HG03432 (cell line): ENCODE data around the gene SRC.

Experiments
- ATAC-seq: cut with Tn5 transposase; IDR thresholded peaks from one replicate; pipeline ENCODE4 v1.9.1; 2021; ENCODE audit warnings: mild to moderate bottlenecking, moderate library complexity; ENCODE audit not compliant: unreplicated experiment

The SRC gene

DNA sequence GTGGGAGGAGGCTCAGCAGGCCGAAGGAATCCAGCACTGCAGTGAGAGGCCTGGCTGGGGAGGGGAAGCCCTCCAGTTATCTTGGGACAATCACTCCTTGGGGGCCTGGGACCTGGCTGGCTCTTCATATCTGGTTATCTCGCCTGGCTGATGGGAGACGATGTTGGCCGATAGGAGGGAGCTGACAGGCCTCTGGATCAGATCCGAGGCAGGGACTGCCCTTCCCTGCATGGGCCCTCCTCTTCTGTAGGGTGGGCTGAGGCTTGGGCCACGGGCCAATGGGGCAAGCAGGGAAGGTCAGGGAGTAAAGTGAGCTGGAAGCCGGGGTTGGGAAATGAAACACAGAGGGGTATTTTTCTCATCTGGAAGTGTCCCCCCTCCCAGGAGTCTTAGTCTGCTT lies 31.3 kb upstream of the SRC start:
- no peak for ATAC-seq

DNA sequence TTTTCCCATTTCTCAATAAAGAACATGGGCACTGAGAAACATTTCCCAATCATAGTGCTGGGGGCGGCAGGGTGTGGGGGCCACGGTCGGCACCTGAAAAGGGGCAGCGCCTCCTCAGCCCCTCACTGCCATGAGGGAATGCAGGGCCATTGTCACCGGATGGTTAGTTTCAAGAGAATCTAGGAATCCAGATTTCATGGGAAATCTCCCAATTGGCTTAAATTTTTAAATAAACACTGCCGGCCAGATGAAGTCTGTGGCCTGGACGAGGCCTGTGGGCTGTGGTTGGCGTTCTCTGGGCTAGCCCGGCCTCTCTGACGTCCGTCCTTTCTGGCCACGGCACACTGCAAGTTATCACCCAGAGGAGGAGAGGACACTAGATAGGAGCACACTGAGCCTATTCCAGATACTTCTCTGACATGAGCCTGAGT lies 30.9 kb upstream of the SRC start:
- ATAC-seq: no peak

DNA sequence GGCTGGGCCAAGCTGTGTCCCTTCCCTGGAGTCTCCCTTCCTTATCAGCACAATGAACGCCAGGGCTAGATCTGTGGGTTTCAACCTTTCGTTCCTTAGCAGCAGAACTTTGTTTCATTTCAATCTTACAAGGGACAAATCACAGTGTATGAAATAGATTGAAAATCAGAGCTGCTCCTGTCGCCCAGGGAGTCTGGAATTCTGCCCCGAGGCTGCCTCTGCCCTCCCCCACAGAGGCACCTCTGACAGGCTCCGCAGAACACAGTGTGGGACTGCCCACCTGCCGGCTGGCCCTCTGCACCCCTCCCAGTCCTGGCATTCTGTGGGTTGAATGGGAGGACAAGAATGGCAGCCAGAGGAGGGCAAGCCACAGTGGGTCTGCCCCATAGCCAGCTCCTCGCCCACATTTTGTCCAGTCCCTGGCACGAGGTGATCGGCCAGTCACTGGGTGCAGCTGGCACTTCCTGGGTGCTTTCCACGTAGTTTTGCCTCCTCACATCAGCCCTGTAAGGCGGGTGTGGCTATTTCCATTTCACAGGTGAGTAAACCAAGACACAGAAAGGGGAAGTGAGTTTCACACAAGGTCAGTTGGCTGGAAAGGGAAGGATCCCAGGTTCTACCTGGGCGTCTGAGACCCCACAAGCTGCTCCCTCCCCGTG lies 30.4 kb upstream of the SRC start:
- ATAC-seq: peak; percentile 52

DNA sequence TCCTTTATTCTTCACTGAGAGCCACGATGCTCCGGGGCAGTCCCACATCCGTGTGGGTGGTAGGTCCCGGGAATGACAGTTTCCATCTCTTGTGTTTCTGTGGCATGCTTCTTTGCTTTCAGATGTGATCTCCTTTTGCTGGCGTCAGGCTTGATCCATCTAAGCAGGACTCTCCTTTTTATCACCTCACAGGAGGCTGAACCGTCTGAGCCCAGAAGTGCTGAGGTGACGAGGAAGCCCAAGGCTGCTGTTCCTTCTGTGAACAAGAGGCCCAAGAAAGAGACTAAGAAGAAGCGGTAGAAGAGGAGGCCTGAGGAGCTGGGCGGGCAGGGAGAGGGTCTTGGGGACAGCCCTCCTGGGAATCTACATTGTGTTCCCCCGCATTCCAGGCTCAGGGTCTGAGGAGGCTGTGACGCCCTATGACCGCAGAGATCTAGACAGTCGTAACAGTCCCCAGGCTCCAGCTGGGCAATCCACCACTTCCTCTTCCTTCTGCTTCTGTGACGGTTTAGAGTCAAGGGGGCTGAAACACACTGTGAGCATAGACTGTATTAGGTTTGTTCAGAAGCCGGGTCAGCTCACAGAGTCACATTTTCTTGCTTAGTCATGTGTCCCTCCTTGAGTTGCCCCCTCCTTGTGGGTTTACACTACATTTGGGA lies 29.7 kb upstream of the SRC start:
- peak; percentile 72 for ATAC-seq

DNA sequence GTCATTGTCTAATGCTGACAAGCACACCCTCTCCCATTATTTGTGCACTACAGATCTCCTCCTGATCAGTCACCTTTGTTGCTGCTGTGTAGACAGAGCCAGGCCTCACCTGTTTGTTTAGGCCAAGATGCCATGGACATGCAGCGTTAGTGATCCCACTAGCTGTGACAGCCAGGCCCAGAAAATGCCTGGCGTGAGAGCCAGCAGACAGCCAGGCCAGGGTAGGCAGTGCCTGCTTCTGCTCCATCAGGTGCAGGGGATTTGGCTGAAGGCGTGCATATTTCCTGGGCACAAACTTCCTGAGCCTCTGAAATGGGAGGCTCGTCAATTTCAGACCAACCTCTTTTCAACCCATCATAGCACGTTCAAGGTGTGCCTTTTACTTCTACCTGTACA lies 29.2 kb upstream of the SRC start:
- ATAC-seq: peak; percentile 3

DNA sequence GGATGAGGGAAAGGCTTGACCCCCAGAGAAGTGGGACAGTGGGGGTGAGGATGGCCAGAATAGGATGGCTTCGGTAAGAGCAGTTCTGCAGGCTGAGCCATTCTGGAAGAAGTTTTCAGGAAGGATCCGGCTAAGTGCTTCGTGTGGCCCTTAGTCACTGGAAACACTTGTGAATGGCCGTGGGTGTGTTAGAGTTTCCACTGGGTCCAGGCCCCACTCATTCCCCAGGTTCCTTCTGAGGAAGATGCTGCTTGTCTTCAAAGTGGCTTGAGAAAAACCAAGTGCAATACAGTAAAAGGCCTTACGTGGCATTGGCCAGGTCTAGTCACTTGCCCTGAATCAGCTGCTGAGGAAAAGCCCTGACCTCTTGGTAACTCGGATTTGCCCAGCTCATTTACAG lies 28.6 kb upstream of the SRC start:
- no peak for ATAC-seq

DNA sequence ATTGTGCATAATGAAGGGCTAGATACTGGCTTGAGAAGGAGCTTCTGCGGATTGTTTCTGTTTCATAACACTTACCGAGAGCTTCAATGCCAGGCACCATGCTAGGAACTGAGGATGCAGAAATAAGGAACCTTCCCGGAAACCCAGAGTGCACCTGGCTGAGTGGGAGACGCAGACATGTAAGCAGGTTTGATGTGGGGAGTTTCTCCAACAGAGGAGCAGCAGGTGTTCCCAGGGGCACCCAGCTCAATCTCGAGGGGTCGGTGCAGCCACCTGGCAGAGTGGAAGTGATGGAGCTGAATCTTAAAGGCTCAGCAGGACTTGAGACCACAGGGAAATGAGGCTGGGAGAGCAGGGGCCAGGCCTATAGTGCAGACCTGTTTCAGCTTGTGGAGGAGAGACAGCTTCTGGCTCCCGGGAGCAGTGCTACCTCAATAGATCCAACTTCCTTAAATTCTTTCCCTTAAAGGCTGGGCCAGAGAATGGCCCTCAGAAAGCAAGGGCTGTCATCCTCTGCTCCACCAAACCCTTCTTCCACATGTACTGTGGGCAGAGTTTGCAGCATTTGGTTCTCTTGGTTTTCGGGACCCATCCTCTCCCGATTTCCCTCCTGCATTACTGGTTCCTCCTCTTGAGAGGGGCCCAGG lies 27.8 kb upstream of the SRC start:
- no peak for ATAC-seq

DNA sequence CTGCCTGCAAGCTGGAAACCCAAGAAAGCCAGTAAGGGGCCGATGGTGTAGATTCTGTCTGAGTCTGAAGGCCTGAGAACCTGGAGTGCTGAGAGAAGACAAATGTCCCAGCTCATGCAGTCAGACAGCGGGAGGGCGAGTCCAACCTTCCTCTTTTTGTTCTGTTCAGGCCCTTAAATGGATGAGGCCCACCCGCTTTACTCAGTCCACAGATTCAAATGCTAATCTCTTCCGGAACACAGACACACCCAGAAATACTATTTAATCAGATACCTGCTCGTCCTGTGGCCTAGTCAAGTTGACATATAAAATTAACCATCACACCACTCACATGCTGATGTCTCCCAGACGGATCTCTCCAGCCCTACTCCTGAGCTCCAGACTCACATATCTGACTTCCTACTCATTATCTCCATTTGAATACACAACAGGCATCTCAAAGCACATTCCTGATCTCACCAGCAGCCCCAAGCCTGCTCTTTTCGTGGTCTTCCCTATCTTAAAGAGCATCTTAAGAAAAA lies 26.7 kb upstream of the SRC start:
- no peak for ATAC-seq

DNA sequence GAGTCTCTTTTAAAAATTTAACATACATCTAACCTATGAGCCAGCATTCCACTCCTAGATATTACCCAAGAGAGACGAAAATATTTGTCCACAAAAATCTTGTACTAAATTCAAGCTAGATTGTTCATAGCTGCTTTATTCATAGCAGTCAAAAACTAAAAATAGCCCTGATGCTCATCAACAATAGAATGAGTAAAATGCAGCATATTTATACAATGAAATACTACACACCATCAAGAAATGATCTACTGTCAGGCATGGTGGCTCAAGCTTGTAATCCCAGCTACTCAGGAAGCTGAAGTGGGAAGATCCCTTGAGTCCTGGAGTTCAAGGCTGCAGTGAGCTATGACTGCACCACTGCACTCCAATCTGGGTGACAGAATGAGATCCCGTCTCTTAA lies 22.0 kb upstream of the SRC start:
- no peak for ATAC-seq

DNA sequence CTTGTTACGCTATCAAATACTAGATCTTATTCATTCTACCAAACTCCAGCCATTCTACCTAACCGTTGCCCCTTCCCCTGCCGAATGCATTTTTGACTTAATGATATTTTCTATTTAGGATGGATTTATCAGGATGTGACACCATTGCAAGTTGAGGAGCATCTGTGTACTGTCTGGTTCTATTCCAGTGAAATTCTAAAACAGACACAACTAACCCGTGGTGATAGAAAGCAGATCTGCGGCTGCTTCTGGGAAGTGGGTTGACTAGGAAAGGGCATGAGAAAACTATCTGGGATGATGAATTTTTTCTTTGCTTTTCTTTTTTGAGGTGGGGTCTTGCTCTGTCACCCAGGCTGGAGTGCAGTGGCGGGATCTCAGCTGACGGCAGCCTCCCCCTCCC lies 20.7 kb upstream of the SRC start:
- no peak for ATAC-seq

DNA sequence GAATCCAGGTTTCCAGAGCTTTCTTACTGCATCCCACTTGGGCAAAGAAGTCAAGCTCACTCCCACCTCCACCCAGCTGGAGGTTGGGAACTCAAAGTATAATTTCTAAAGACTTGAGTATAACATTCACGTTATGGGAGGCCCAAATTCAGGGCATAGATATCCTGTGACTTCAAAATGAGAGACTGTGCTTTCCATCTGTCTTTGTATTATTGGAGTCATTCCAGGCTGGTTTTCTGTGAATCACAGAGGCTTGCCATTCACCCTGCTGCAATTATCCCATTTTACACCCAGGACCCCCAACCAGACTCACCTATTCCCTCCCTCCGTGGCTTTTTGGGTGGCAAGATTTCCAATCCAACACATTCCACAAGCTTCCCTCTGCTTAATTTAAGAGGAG lies 19.3 kb upstream of the SRC start:
- no peak for ATAC-seq

DNA sequence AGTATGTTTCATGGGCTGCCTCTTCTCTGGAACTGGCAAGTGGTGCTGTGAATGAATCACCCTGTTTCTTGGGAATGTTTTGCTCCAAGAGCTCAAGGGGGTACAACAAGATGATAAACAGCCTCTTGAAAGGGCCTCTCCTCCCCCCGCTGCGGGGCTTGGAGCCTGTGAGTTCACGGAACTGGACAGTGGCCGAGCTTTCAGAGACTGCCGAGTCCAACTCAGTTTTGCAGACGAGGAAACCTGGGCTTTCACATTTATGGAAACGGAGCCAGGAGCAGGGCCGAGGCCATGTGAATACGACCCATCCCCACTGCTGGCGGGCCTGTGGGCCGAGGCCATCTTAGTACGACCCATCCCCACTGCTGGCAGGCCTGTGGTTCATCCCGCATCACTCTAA lies 18.2 kb upstream of the SRC start:
- ATAC-seq: no peak

DNA sequence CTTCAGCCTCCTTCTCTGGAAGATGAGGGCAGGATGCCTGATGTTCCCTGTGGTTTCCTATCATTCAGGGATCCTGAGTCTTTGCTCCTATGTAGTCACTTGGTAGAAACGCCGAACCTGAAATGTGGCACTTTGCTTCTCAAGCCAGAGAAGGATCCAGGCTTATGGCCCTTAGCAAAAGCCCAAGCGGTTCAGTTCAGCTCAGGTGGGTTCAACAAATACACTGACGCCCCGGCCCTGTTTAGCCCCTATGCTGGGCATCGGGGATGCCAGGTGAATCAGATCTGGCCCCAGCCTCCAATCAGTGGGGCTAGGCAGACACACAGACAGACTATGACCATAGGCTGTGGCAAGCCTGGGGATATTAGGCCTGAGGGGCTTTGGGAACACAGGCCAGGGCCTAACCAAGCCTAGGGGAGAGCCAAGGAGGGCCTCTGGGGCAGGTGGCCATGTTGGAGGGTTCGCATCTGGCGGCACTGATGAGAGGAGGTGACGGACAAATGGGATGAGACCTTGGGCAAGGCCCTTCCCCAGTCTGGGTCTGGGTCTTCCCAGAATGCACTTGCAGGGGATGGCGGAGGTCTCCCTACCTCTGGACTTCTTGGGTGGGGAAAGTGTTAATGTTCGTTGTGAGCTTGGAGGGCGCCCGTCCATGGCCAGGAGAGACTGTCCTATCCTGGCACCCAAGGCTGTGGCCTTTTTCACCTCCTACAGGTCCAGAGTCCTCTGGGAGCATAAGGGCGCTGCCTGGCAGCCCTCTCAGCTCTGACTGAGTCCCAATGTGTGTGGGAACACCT lies 17.6 kb upstream of the SRC start:
- no peak for ATAC-seq

DNA sequence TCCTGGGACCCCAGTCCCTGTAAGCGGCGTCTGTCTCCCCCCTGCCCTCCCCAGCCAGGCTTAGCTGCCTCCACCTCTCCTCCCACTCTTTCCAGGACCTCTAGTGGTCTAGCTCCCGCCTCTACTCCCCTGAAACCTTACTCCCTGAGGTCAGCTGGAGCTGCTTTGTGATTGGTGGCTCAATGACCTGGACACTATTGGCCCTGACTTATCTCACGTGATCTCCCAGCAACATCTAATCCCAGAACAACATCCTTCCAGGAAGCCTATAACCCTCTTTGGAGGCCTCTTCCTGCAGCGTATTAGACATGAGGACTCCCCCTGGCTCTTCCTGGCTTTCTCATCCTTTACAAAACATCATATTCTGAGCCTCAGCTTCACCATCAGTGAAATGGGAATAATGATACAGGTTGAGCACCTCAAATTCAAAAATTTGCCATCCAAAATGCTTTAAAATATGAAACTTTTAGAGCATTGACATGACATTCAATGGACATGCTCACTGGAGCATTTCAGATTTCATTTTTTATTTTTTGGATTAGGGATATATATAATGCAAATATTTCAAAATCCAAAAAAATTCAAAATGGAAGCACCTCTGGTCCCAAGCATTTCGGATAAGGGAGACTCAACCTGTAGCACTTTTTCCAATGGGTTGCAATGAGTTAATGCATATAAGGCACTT lies 16.3 kb upstream of the SRC start:
- no peak for ATAC-seq

DNA sequence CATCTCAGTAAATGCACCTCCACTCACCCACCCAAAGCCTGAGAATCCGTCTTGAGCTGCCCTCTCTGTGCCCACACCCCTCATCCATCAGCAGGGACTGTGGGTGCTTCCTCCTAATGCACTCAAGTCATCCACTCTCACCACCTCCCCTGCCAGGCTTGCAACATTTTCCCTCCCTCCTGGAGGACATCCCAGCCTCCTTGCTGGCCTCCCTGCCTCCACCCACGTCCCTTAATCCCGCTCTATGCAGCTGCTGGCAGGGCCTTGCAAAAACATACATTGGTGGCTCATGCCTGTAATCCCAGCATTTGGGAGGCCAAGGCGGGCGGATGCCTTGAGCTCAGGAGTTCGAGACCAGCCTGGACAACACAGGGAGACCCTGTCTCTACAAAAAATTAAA lies 15.6 kb upstream of the SRC start:
- ATAC-seq: no peak

DNA sequence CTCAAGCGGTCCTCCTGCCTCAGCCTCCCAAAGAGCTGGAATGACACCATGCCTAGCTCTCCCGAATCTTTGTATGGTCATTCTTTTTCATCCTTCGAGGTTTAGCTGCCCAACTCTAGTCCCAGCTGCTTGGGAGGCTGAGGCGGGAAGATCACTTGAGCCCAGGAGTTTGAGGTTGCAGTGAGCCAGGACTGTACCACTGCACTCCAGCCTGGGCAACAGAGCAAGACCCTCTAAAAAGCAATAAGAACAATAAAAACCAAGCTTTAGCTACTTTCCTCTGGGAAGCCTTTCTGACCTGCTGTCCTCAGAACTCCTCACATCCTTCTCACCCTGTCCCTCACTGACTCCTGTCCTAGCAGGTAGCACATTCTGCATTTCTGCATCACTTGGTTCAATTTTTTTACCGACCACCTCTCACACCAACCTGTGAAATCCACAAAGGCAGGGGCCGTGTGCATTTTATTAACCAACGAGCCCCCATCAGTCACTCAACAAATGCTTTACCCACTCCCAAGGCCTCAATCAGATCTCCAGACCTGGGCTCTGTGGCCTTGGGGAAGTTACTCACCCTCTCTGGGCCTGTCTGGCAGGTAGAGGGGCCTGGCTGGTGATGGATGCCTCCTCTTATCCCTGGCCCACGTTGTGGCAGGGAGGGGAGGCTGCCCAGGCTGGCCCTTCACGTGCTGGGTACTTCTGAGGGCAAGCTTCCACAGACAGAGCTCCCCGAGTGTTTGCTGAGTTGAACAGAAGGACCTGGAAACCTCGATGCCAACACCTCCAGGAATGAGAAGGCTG lies 14.7 kb upstream of the SRC start:
- no peak for ATAC-seq

DNA sequence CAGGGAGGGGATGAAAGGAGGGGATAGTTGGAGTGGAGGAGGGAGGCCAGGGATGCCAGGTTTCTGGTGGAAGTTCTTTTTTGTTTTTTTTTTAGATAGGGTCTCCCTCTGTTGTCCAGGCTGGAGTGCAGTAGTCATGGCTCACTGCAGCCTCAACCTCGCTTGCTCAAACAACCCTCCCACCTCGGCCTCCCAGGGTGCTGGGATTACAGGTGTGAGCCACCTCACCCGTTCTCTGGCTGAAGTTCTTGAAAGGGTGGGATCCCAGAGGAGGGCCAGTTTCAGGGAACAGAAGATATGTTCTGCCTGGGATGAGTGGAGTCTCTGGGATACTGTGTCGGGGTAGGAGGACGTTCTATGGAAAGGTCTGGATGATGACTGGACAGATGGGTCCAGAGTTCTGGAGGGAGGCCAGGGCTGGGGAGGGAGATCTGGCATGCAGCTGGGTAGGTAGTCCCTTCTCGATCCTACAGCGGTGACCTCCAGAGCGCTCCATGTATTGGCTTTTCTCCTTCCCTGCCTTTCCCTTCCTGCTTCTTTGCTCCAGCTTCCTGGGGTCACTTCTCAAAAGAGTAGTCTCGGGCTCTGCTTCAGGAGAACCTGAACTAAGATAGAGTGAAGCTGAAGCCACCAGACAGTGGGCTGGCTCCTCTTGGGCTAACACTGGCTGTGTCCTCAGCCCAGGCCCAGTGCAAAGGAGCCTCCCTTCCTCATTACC lies 12.7 kb upstream of the SRC start:
- no peak for ATAC-seq

DNA sequence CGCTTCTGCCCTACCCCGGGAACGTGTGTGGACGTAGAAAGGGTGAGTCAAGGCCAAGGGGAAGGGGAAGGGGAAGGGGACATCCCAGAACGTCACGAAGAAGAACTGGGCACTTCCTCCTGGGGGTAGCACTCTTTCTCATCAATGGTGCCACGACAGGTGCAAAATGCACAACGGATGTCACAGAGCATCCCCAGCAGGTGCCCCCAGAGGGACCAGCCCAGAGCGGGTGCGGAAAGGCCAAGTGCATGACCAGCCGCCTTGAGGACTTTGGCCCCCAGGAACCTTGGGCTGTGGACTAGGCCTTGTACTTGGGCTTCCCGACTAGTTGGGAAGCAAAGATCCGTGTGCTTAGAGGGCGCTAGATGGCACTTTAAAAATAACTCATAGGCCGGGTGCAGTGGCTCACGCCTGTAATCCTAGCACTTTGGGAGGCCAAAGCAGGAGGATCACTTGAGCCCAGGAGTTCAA lies 12.1 kb upstream of the SRC start:
- ATAC-seq: no peak

DNA sequence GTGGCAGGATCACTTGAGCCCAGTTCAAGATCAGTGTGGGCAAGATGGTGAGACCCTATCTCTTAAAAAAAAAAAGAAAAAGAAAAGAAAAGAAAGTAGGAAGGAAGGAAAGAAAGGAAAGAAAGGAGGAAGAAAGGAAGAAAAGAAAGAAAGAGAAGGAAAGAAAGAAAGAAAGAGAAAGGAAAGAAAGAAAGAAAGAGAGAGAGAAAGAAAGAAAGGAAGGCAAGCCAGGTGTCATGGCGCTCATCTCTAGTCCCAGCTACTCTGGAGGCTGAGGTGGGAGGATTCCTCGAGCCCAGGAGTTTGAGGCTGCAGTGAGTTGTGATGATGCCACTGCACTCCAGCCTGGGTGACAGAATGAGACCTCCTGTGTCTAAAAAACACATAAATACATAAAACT lies 11.5 kb upstream of the SRC start:
- no peak for ATAC-seq
